HG02870 (cell line): ENCODE data around the gene CA6.
"Not testable (repeated sequence)": the region's sequence is repeated elsewhere in the genome, so short reads cannot be mapped to it uniquely, and the experiment has no call there.

Experiments
- ATAC-seq: cut with Tn5 transposase; IDR thresholded peaks from one replicate; pipeline ENCODE4 v1.9.1; 2021; ENCODE audit warnings: mild to moderate bottlenecking, moderate library complexity; ENCODE audit not compliant: unreplicated experiment

Gene CA6

GRCh38 chr1:9004031-9004699 lies 58.5 kb downstream of the CA6 start:
- no peak for ATAC-seq

GRCh38 chr1:9004700-9005394 lies 59.2 kb downstream of the CA6 start:
- ATAC-seq: no peak

- ATAC-seq: no peak
Observed at GRCh38 chr1:9005395-9005708, 59.7 kb downstream of the CA6 start.

- ATAC-seq: no peak
Observed at GRCh38 chr1:9006956-9007615, 61.4 kb downstream of the CA6 start.

- ATAC-seq: no peak
Observed at GRCh38 chr1:9008236-9008635, 62.6 kb downstream of the CA6 start.

GRCh38 chr1:9009438-9010370 lies 64.0 kb downstream of the CA6 start:
- no peak for ATAC-seq

GRCh38 chr1:9010781-9011323 lies 65.2 kb downstream of the CA6 start:
- no peak for ATAC-seq

GRCh38 chr1:9013819-9014218 lies 68.2 kb downstream of the CA6 start:
- ATAC-seq: no peak

- no peak for ATAC-seq
Observed at GRCh38 chr1:9014475-9015375, 69.1 kb downstream of the CA6 start.

GRCh38 chr1:9016455-9016854 lies 70.8 kb downstream of the CA6 start:
- no peak for ATAC-seq

- ATAC-seq: no peak
Observed at GRCh38 chr1:9018333-9018732, 72.7 kb downstream of the CA6 start.

GRCh38 chr1:9019896-9020295 lies 74.2 kb downstream of the CA6 start:
- no peak for ATAC-seq

- no peak for ATAC-seq
Observed at GRCh38 chr1:9020305-9020704, 74.6 kb downstream of the CA6 start.

- ATAC-seq: not testable (repeated sequence)
Observed at GRCh38 chr1:9022026-9022738, 76.5 kb downstream of the CA6 start.

GRCh38 chr1:9022773-9023172 lies 77.1 kb downstream of the CA6 start:
- ATAC-seq: no peak
